H9 (cell line): Measurements from ENCODE around the gene SOHLH1. TPM values are rescaled to one million over a fixed set of nuclear protein-coding genes. Genes with fewer than 3 reads are reported as not detected.

ENCODE experiments used
- DNase-seq: peaks from one replicate; pipeline ENCODE4 v3.0.0-alpha.2; 2017
- H2AFZ ChIP-seq: one replicate; pipeline ENCODE4 v1.6.1; 2013; ENCODE audit warnings: mild to moderate bottlenecking, low read length, control low read depth, moderate library complexity
- H2AK5ac ChIP-seq: 2 replicates; pipeline ENCODE4 v1.6.1; 2013; ENCODE audit warnings: low read length, control low read depth, mixed read lengths; ENCODE audit not compliant: insufficient read length
- H2BK120ac ChIP-seq: one replicate; pipeline ENCODE4 v1.6.1; 2013; ENCODE audit warnings: low read depth, mild to moderate bottlenecking, low read length, control low read depth, inconsistent platforms; ENCODE audit not compliant: poor library complexity, severe bottlenecking
- H2BK12ac ChIP-seq: 2 replicates; pipeline ENCODE4 v1.6.1; 2013; ENCODE audit warnings: low read length, control low read depth, mixed read lengths, low read depth; ENCODE audit not compliant: insufficient read length
- H2BK15ac ChIP-seq: 2 replicates; pipeline ENCODE4 v1.6.1; 2013; ENCODE audit warnings: low read depth, low read length, control low read depth
- H2BK20ac ChIP-seq: one replicate; pipeline ENCODE4 v1.6.1; 2013; ENCODE audit warnings: low read depth, mild to moderate bottlenecking, low read length, control low read depth, inconsistent platforms; ENCODE audit not compliant: poor library complexity, severe bottlenecking
- H2BK5ac ChIP-seq: 2 replicates; pipeline ENCODE4 v1.6.1; 2013; ENCODE audit warnings: low read length, control low read depth, mixed read lengths; ENCODE audit not compliant: insufficient read length
- H3K14ac ChIP-seq: 2 replicates; pipeline ENCODE4 v1.6.1; 2013; ENCODE audit warnings: low read length, control low read depth; ENCODE audit not compliant: insufficient read depth
- H3K18ac ChIP-seq: 2 replicates; pipeline ENCODE4 v1.6.1; 2013; ENCODE audit warnings: low read depth, mild to moderate bottlenecking, mixed read lengths, low read length, control low read depth; ENCODE audit not compliant: insufficient read length
- H3K23ac ChIP-seq: 2 replicates; pipeline ENCODE4 v1.6.1; 2013; ENCODE audit warnings: low read length, control low read depth, mixed read lengths, low read depth; ENCODE audit not compliant: insufficient read length
- H3K23me2 ChIP-seq: 2 replicates; pipeline ENCODE4 v1.6.1; 2013; ENCODE audit warnings: low read depth, mild to moderate bottlenecking, mixed read lengths, low read length, control low read depth; ENCODE audit not compliant: insufficient read length, poor library complexity, severe bottlenecking
- H3K27ac ChIP-seq: 2 replicates; pipeline ENCODE4 v1.5.1; 2013; ENCODE audit warnings: low read length, control low read depth, mixed read lengths, low read depth; ENCODE audit not compliant: insufficient read length
- H3K27me3 ChIP-seq: 2 replicates; pipeline ENCODE4 v1.6.1; 2013; ENCODE audit warnings: low read length, control low read depth, inconsistent platforms; ENCODE audit not compliant: insufficient read depth
- H3K4ac ChIP-seq: 2 replicates; pipeline ENCODE4 v1.6.1; 2013; ENCODE audit warnings: low read depth, mild to moderate bottlenecking, control low read depth, inconsistent platforms, low read length, moderate library complexity
- H3K4me1 ChIP-seq: 2 replicates; pipeline ENCODE4 v1.6.1; 2013; ENCODE audit warnings: low read length, control low read depth, inconsistent platforms; ENCODE audit not compliant: insufficient read depth
- H3K4me2 ChIP-seq: 2 replicates; pipeline ENCODE4 v1.6.1; 2013; ENCODE audit warnings: low read length, control low read depth, mixed read lengths; ENCODE audit not compliant: insufficient read length, insufficient read depth
- H3K56ac ChIP-seq: 2 replicates; pipeline ENCODE4 v1.6.1; 2013; ENCODE audit warnings: low read depth, mild to moderate bottlenecking, mixed read lengths, low read length, control low read depth; ENCODE audit not compliant: insufficient read length
- H3K79me1 ChIP-seq: 2 replicates; pipeline ENCODE4 v1.6.1; 2013; ENCODE audit warnings: low read depth, mild to moderate bottlenecking, moderate library complexity, low read length, control low read depth, inconsistent platforms; ENCODE audit not compliant: insufficient read depth, poor library complexity, severe bottlenecking
- H3K79me2 ChIP-seq: 2 replicates; pipeline ENCODE4 v1.6.1; 2013; ENCODE audit warnings: low read length, control low read depth, inconsistent platforms; ENCODE audit not compliant: insufficient read depth
- H3K9ac ChIP-seq: 2 replicates; pipeline ENCODE4 v1.6.1; 2013; ENCODE audit warnings: low read length, control low read depth, mixed read lengths; ENCODE audit not compliant: insufficient read length; ENCODE audit errors: extremely low read depth
- H3K9me3 ChIP-seq: one replicate; pipeline ENCODE4 v1.6.1; 2013; ENCODE audit warnings: low read depth, low read length, inconsistent platforms; ENCODE audit not compliant: control insufficient read depth
- H3T11ph ChIP-seq: one replicate; pipeline ENCODE4 v1.6.1; 2013; ENCODE audit warnings: mild to moderate bottlenecking, low read length, control low read depth, inconsistent platforms
- H4K20me1 ChIP-seq: one replicate; pipeline ENCODE4 v1.6.1; 2013; ENCODE audit not compliant: control insufficient read depth, insufficient read length, insufficient read depth
- H4K5ac ChIP-seq: 2 replicates; pipeline ENCODE4 v1.6.1; 2013; ENCODE audit warnings: low read depth, mild to moderate bottlenecking, mixed read lengths, low read length, control low read depth; ENCODE audit not compliant: insufficient read length
- H4K8ac ChIP-seq: replicated peaks from 2 replicates; pipeline ENCODE4 v1.6.1; 2013; ENCODE audit warnings: low read length, control low read depth, mixed read lengths, low read depth; ENCODE audit not compliant: insufficient read length
- H4K91ac ChIP-seq: 2 replicates; pipeline ENCODE4 v1.6.1; 2013; ENCODE audit warnings: low read depth, mild to moderate bottlenecking, moderate library complexity, mixed read lengths, low read length, control low read depth; ENCODE audit not compliant: insufficient read length
- H3K27ac Mint-ChIP-seq, 3 experiments: 2 replicates in 2 of 3; 3 replicates in 1 of 3; pipeline ENCODE4 v1.8.0; 2020 to 2021; ENCODE audit warnings: mixed read lengths in 3 of 3, mild to moderate bottlenecking in 1 of 3, moderate library complexity in 1 of 3
- H3K27me3 Mint-ChIP-seq: 2 replicates; pipeline ENCODE4 v1.8.0; 2021; ENCODE audit warnings: low read depth, mild to moderate bottlenecking, moderate library complexity, mixed read lengths
- H3K36me3 Mint-ChIP-seq, 3 experiments: 2 replicates in 2 of 3; 3 replicates in 1 of 3; pipeline ENCODE4 v1.8.0; 2020 to 2021; ENCODE audit warnings: low read depth in 3 of 3, mixed read lengths in 3 of 3; ENCODE audit not compliant: insufficient read depth in 1 of 3
- H3K4me1 Mint-ChIP-seq, 2 experiments: 2 replicates each; pipeline ENCODE4 v1.8.0; 2020; ENCODE audit warnings: mixed read lengths in 2 of 2
- H3K4me3 Mint-ChIP-seq, 2 experiments: 2 replicates in 1 of 2; 3 replicates in 1 of 2; pipeline ENCODE4 v1.8.0; 2020 to 2021; ENCODE audit warnings: mild to moderate bottlenecking in 2 of 2, mixed read lengths in 2 of 2, moderate library complexity in 1 of 2
- H3K9me3 Mint-ChIP-seq, 2 experiments: 2 replicates in 1 of 2; 3 replicates in 1 of 2; pipeline ENCODE4 v1.8.0; 2020; ENCODE audit warnings: mild to moderate bottlenecking in 2 of 2, mixed read lengths in 2 of 2, moderate library complexity in 1 of 2
- CTCF ChIP-seq: fragments of 200-600 bp; sonication (generic); conservative IDR thresholded peaks from 3 replicates; pipeline ENCODE4 v1.8.0; 2021; ENCODE audit warnings: antibody characterized with exemption, mild to moderate bottlenecking
- WGBS: extraction: QIAGEN DNeasy Blood & Tissue Kit; methylation state at CpG from one replicate; pipeline ENCODE4 v1.1.7; 2013; ENCODE audit warnings: missing lambda C conversion rate, low lambda C conversion rate, mixed read lengths; ENCODE audit not compliant: insufficient read length; ENCODE audit errors: extremely low coverage; 5-methylcytosine and 5-hydroxymethylcytosine counted together
- total RNA-seq: library from RNA; stranded (reverse); gene quantifications from 2 replicates; pipeline ENCODE4 v1.2.1, GENCODE V29; 2021

SOHLH1 gene
- total RNA-seq, 1 experiment from 2014 or later, result not detected

GRCh38 chr9:135706288-135706687 lies 7.0 kb upstream of the SOHLH1 start:
- Histone ChIP-seq H3K23me2 (no peaks in the 10 kb centered on the region), H3K27ac (no peak overlapping the region), H3K4ac (no peak overlapping the region), H2AK5ac (no peak overlapping the region), H3K79me1 (no peaks in the 10 kb centered on the region), H3K79me2 (no peaks in the 10 kb centered on the region), H3K4me1 (no peaks in the 10 kb centered on the region), H3K18ac (no peak overlapping the region), H4K5ac (no peak overlapping the region), H3K27me3 (no peaks in the 10 kb centered on the region; the same call in 1 of the 2 replicates), H3T11ph (no peak overlapping the region), H4K20me1 (no peaks in the 10 kb centered on the region), H2BK15ac (no peak overlapping the region), H2BK120ac (no peak overlapping the region), H2BK20ac (no peak overlapping the region), H2BK5ac (no peak overlapping the region), H3K56ac (no peak overlapping the region), H4K91ac (no peak overlapping the region), H3K9ac (no peak overlapping the region), H2AFZ (no peak overlapping the region), H3K23ac (no peak overlapping the region), H3K4me2 (no peak overlapping the region), H2BK12ac (no peak overlapping the region), H4K8ac (no peak overlapping the region), H3K9me3 (no peaks in the 10 kb centered on the region), H3K14ac (no peak overlapping the region)
- H3K27me3 Mint-ChIP-seq, result peaks cover 26% of the 10 kb centered on the region
- no peak for DNase-seq
- no peaks in the 10 kb centered on the region; a peak in 1 of 5 replicates for H3K9me3 Mint-ChIP-seq
- H3K36me3 Mint-ChIP-seq, result no peaks in the 10 kb centered on the region
- H3K4me1 Mint-ChIP-seq, result peaks cover 2 to 4% of the 10 kb centered on the region in 2 experiments; a peak in 3 of 4 replicates
- H3K27ac Mint-ChIP-seq, result no peak overlapping the region
- H3K4me3 Mint-ChIP-seq, result no peak overlapping the region
- no CpG with 5 or more reads among the region's 9 CpGs for WGBS
- TF ChIP-seq CTCF, result no peak
